Natural killer cell treated with Interleukin-12 subunit alpha and Interleukin-12 subunit beta and Interleukin-15 and Interleukin-18, amount 100 ng/mL, for 72 hours (primary cell): ENCODE results near the gene TENM3. TPM values are rescaled to one million over a fixed set of nuclear protein-coding genes. Genes with fewer than 3 reads are reported as not detected.

ENCODE experiments used
- ATAC-seq, 2 donors: fragments of 150-1000 bp; cut with Tn5 transposase in 1 of 2; sonication (Bioruptor Pico), chemical (Tn5 transposase) in 1 of 2; 2 replicates each; pipeline ENCODE4 v1.10.0; 2021
- DNase-seq: peaks from one replicate; pipeline ENCODE4 v3.0.0; 2022; ENCODE audit warnings: low spot score
- H3K27ac Mint-ChIP-seq, 2 donors: 1 replicate in 1 of 2; 2 replicates in 1 of 2; pipeline ENCODE4 v1.8.0; 2022; ENCODE audit warnings: mixed read lengths in 2 of 2, mild to moderate bottlenecking in 1 of 2, moderate library complexity in 1 of 2
- H3K27me3 Mint-ChIP-seq, 2 donors: 1 replicate in 1 of 2; 2 replicates in 1 of 2; pipeline ENCODE4 v1.8.0; 2022; ENCODE audit warnings: mixed read lengths in 2 of 2
- H3K36me3 Mint-ChIP-seq: one replicate; pipeline ENCODE4 v1.8.0; 2022; ENCODE audit warnings: mixed read lengths
- H3K4me1 Mint-ChIP-seq, 2 donors: 1 replicate in 1 of 2; 2 replicates in 1 of 2; pipeline ENCODE4 v1.8.0; 2022; ENCODE audit warnings: low read depth in 2 of 2, mixed read lengths in 2 of 2, mild to moderate bottlenecking in 1 of 2
- H3K4me3 Mint-ChIP-seq: one replicate; pipeline ENCODE4 v1.8.0; 2022; ENCODE audit warnings: mixed read lengths
- H3K9me3 Mint-ChIP-seq: 2 replicates; pipeline ENCODE4 v1.8.0; 2022; ENCODE audit warnings: mixed read lengths
- total RNA-seq, 2 donors: library from RNA; stranded (reverse); gene quantifications; one replicate each; pipeline ENCODE4 v1.2.3, GENCODE V29; 2022

Gene TENM3
- total RNA-seq, 2 donors from 2014 or later, result not detected

GRCh38 chr4:182839256-182839655 is 596.1 kb downstream of the TENM3 start:
- no peak for ATAC-seq
- no peaks in the 10 kb centered on the region for H3K36me3 Mint-ChIP-seq
- no peak for DNase-seq
- H3K27me3 Mint-ChIP-seq, result peaks cover 21 to 23% of the 10 kb centered on the region in 2 donors
- no peak overlapping the region for H3K27ac Mint-ChIP-seq
- no peaks in the 10 kb centered on the region for H3K9me3 Mint-ChIP-seq
- peaks cover 8 to 20% of the 10 kb centered on the region in 2 donors for H3K4me1 Mint-ChIP-seq
- H3K4me3 Mint-ChIP-seq, result no peak overlapping the region

- DNase-seq (no peak), ATAC-seq (no peak)
- Mint-ChIP-seq H3K27ac (no peak overlapping the region), H3K36me3 (no peaks in the 10 kb centered on the region), H3K9me3 (no peaks in the 10 kb centered on the region), H3K27me3 (peaks cover 19 to 22% of the 10 kb centered on the region in 2 donors), H3K4me1 (peaks cover 8 to 20% of the 10 kb centered on the region in 2 donors), H3K4me3 (no peak overlapping the region)
Measured at GRCh38 chr4:182840108-182840507, 596.9 kb downstream of the TENM3 start.

GRCh38 chr4:182842104-182842600 is 599.0 kb downstream of the TENM3 start:
- DNase-seq, result no peak
- H3K4me1 Mint-ChIP-seq, result peaks cover 2 to 4% of the 10 kb centered on the region in 2 donors
- ATAC-seq, result no peak
- H3K27ac Mint-ChIP-seq, result no peak overlapping the region
- no peaks in the 10 kb centered on the region for H3K9me3 Mint-ChIP-seq
- H3K36me3 Mint-ChIP-seq, result no peaks in the 10 kb centered on the region
- H3K4me3 Mint-ChIP-seq, result no peak overlapping the region
- H3K27me3 Mint-ChIP-seq, result peaks cover 1 to 11% of the 10 kb centered on the region in 2 donors

GRCh38 chr4:182842759-182843390 is 599.7 kb downstream of the TENM3 start:
- DNase-seq, result no peak
- H3K27ac Mint-ChIP-seq, result no peak overlapping the region
- H3K36me3 Mint-ChIP-seq, result no peaks in the 10 kb centered on the region
- H3K27me3 Mint-ChIP-seq, result peaks cover 0 to 10% of the 10 kb centered on the region in 2 donors
- H3K9me3 Mint-ChIP-seq, result no peaks in the 10 kb centered on the region
- H3K4me1 Mint-ChIP-seq, result peaks cover 0 to 3% of the 10 kb centered on the region in 2 donors
- no peak overlapping the region for H3K4me3 Mint-ChIP-seq
- no peak for ATAC-seq

- H3K9me3 Mint-ChIP-seq, result no peaks in the 10 kb centered on the region
- ATAC-seq (no peak), DNase-seq (no peak)
- no peak overlapping the region for H3K4me3 Mint-ChIP-seq
- H3K4me1 Mint-ChIP-seq, result peaks cover 0 to 3% of the 10 kb centered on the region in 2 donors
- H3K27me3 Mint-ChIP-seq, result peaks cover 0 to 10% of the 10 kb centered on the region in 2 donors
- H3K36me3 Mint-ChIP-seq, result no peaks in the 10 kb centered on the region
- no peak overlapping the region for H3K27ac Mint-ChIP-seq
Measured at GRCh38 chr4:182843808-182844325, 600.7 kb downstream of the TENM3 start.

GRCh38 chr4:182845618-182846017 is 602.4 kb downstream of the TENM3 start:
- DNase-seq (no peak), ATAC-seq (no peak)
- no peak overlapping the region for H3K4me3 Mint-ChIP-seq
- peaks cover 0 to 3% of the 10 kb centered on the region in 2 donors for H3K4me1 Mint-ChIP-seq
- no peak overlapping the region for H3K27ac Mint-ChIP-seq
- H3K9me3 Mint-ChIP-seq, result no peaks in the 10 kb centered on the region
- H3K36me3 Mint-ChIP-seq, result no peaks in the 10 kb centered on the region
- H3K27me3 Mint-ChIP-seq, result peaks cover 0 to 10% of the 10 kb centered on the region in 2 donors

- no peaks in the 10 kb centered on the region for H3K9me3 Mint-ChIP-seq
- DNase-seq, result no peak
- no peaks in the 10 kb centered on the region for H3K36me3 Mint-ChIP-seq
- H3K4me1 Mint-ChIP-seq, result peaks cover 0 to 3% of the 10 kb centered on the region in 2 donors
- no peak overlapping the region for H3K27ac Mint-ChIP-seq
- ATAC-seq, result no peak
- no peak overlapping the region for H3K4me3 Mint-ChIP-seq
- peaks cover 0 to 10% of the 10 kb centered on the region in 2 donors for H3K27me3 Mint-ChIP-seq
Measured at GRCh38 chr4:182846036-182846435, 602.8 kb downstream of the TENM3 start.

GRCh38 chr4:182847576-182848450 is 604.6 kb downstream of the TENM3 start:
- ATAC-seq (peak in 1 of 2 donors; percentile 35), DNase-seq (no peak)
- H3K27me3 Mint-ChIP-seq, result peaks cover 0 to 10% of the 10 kb centered on the region in 2 donors
- no peak overlapping the region for H3K27ac Mint-ChIP-seq
- no peaks in the 10 kb centered on the region for H3K9me3 Mint-ChIP-seq
- peaks cover 0 to 3% of the 10 kb centered on the region in 2 donors for H3K4me1 Mint-ChIP-seq
- H3K4me3 Mint-ChIP-seq, result no peak overlapping the region
- no peaks in the 10 kb centered on the region for H3K36me3 Mint-ChIP-seq

GRCh38 chr4:182848685-182849084 is 605.5 kb downstream of the TENM3 start:
- Mint-ChIP-seq H3K27ac (no peak overlapping the region), H3K4me3 (no peak overlapping the region), H3K9me3 (no peaks in the 10 kb centered on the region), H3K4me1 (peaks cover 0 to 3% of the 10 kb centered on the region in 2 donors), H3K27me3 (peaks cover 0 to 8% of the 10 kb centered on the region in 2 donors), H3K36me3 (no peaks in the 10 kb centered on the region)
- DNase-seq (no peak), ATAC-seq (no peak)
